HG02623 (cell line): Measurements from ENCODE around the gene PRDM11.

Experiments used
- ATAC-seq: cut with Tn5 transposase; IDR thresholded peaks from one replicate; pipeline ENCODE4 v1.9.1; 2021; ENCODE audit warnings: moderate library complexity; ENCODE audit not compliant: unreplicated experiment

Gene PRDM11

GRCh38 chr11:45173064-45173463 lies 26.6 kb downstream of the PRDM11 start:
- ATAC-seq: no peak

GRCh38 chr11:45174168-45174835 lies 27.9 kb downstream of the PRDM11 start:
- no peak for ATAC-seq

- ATAC-seq: no peak
These were observed 28.5 kb downstream of the PRDM11 start for GRCh38 chr11:45174963-45175362.

GRCh38 chr11:45176996-45177395 lies 30.6 kb downstream of the PRDM11 start:
- no peak for ATAC-seq

- no peak for ATAC-seq
These were observed 31.8 kb downstream of the PRDM11 start for GRCh38 chr11:45178223-45178622.

- ATAC-seq: no peak
These were observed 32.6 kb downstream of the PRDM11 start for GRCh38 chr11:45178890-45179671.

DNA sequence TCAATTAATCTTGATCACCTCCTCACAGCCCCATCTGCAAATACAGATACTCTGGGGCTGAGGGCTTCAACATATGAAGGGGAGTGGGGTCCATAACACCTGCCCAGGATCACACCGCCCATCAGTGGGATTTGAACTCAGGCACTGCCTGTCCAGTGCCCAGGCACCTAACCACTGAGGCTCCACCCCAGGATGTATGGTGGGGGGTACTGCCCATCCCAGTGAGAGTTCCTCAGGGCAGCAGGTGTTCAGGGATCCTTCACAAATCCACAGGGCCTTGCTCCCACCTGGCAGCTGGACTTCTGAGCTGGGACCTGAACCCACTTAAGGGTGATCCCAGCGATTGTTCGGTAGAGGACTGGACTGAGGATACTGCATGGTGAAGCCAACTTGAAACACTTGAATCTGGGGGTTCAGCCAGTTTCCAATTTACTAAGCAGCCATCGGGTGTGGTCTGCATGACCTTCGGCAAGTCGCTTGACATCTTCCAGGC lies 33.3 kb downstream of the PRDM11 start:
- ATAC-seq: no peak

GRCh38 chr11:45180179-45180847 lies 33.9 kb downstream of the PRDM11 start:
- ATAC-seq: no peak

DNA sequence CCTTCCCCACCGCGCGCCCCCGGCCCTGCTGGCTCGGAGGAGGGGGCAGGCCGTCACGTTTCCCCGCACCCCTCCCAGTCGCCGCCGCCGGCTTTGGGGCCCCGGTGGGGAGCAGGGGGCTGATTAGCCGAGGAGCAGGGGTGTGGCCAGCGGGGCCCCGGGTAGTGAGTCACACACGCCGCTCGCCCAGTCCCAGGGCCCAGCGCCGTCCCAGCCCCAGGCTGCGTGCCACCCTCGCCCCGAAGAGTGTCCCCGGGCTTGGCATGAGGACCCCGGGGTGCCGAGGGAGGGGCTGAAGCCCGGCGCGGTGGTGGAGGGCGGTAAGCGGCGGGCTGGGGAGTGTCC lies 34.4 kb downstream of the PRDM11 start:
- ATAC-seq: no peak

DNA sequence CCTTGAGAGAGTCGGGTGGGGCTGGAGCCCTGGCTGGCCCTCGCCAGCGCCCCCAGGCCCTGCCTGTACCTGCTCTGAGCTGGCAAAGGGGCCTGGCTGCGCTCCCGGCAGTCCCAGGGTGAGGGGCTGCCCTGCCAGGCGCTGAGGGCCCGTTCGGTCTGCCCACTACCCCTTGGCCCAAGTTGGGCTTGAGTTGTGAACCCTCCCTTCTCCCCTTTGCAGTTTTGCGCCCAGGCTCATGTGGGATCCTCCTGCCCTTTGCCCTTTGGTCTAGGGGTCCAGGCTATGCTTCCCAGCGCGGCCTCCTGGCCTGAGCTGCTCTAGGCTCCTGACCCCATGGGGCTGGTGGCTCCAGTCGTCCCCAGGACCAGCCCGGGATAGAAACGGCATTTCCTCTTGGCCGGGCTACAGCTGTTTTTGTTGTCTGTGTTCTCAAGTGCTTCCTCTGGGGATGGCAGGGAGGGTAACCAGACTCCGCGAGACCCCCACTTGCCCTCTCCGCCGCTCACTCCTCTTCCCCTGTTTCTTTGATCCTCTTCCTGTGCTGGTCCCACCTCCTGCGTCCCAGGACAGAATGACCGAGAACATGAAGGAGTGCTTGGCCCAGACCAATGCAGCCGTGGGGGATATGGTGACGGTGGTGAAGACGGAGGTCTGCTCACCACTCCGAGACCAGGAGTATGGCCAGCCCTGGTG lies 34.9 kb downstream of the PRDM11 start:
- no peak for ATAC-seq

GRCh38 chr11:45181889-45182550 lies 35.6 kb downstream of the PRDM11 start:
- ATAC-seq: no peak

DNA sequence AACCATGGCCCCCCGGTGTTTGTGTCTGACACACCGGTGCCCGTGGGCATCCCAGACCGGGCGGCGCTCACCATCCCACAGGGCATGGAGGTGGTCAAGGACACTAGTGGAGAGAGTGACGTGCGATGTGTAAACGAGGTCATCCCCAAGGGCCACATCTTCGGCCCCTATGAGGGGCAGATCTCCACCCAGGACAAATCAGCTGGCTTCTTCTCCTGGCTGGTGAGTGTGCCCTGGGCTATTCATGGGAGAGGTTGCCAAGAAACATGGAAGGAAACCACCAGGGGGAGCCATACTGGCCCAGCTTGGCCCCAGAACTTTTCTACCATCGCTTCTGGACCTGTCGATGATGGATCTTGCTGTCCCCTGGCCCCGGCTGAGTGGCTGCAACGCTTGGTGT lies 36.5 kb downstream of the PRDM11 start:
- ATAC-seq: no peak

GRCh38 chr11:45184640-45185039 lies 38.2 kb downstream of the PRDM11 start:
- ATAC-seq: no peak

DNA sequence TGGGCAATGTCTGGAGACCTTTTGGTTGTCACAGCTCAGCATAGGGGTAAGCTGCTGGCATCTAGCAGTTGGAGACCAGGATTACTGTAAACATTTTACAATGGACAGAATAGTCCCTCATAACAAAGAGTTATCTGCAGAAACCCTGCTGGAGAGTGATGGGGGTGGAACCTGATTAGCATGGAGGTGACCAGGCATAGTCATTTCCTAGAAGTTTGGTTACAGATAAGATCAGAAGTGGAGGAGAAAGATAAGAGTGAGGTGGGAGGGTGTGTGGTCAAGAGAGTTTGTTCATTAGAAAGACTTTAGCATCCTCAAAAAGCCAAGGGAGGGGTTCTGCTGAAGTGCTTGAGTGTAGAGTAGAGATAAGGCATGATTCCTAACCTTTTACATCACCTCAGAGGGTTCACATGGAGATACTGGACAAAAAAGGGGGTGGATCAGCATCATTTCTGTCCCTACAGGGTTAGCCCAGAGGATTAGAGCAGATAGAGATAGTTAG lies 38.8 kb downstream of the PRDM11 start:
- no peak for ATAC-seq

DNA sequence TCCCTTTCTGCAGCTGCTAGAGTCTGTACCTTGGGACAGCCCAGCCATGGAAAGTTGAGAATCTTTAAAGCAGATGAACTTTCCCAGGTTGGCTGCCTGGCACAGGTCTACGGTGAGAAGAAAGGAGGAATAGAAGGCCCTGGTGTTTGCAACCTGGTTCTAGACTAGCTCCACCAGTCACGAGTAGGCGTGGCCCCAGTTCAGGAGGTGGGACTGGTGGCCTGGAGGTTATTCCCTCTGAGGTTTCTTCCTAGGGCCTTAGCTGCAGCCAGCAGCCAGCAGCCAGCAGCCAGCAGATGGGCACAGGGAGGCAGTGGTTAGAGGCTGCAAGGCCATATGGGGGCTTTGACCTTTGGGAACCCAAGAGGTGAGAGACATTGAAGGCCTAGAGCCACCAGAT lies 40.9 kb downstream of the PRDM11 start:
- ATAC-seq: no peak

DNA sequence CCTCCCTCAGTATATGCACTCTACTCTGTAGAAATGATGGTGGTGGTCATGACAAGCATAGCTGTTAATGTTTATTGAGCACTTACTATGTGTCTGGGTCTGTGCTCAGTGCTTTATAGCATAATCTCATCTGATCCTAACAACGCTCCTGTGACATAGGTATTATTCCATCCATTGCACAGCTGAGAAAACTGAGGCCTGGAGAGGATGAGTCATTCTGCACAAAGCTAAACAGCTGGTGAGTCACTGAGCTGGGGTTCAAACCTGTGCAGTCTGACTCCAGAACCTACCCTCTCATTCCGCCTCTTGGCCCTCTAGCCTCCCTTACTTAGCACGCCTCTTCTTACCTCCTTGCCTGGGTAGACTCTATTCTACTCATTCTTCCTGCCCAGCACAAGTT lies 41.7 kb downstream of the PRDM11 start:
- ATAC-seq: no peak

DNA sequence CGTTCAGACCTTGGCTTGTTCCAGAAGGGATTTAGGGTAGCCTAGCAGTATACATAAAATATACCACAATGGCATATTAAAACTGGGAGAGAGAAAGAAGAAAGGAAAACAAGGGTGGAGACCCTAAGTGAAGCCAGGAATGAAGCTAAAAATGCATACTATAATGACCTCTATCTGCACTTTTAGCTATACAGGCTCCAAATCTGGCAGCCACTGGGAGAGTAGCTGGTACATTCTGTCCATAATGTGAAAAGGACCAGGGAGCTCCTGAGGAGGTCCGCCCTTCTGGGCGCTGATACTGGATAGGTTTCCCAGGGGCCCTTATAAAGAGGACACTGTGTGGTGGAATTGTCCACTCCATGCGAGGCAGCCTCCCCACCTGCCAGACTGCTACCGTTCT lies 42.8 kb downstream of the PRDM11 start:
- ATAC-seq: no peak

GRCh38 chr11:45193695-45194094 lies 47.3 kb downstream of the PRDM11 start:
- no peak for ATAC-seq

- ATAC-seq: no peak
These were observed 58.3 kb downstream of the PRDM11 start for GRCh38 chr11:45204761-45205160.

DNA sequence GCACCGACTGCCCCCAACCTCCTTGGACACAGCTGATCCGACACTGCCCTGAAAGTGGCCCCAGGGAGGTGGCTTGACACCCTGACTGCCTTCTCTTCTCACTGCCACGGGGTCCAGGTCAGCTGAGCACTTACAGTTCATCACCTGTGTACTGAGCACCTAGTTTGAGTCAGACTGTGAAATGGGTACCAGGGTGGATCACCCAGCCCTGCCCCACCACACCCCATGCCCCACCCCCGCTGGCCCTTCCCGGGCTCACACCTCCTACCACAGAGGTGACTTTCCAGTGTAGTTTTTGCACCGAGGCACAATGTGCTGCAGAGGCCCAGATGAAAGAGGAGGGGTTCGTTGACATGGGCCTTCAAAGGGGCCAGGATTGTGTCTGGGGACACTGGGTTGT lies 59.5 kb downstream of the PRDM11 start:
- no peak for ATAC-seq

DNA sequence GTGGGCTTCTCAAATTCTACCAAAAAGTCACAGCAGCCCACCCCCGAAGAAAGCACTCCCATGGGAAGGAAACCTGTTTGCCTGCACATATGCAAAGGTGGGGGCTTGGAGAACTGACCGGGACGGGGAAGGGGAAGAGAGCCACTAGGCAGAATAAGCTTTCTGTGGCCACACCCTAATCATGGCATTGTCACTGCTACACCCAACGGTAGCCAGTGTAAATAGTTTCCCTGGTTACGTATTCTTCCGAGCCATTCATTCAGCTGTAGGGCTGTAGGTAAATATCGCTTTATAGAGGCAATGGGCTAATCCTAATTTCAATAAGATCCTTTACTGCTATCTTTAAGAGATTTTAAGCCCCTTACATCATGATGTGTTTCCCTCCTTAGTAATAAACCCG lies 61.7 kb downstream of the PRDM11 start:
- no peak for ATAC-seq
